Measurements from ENCODE around the gene COL8A2. TPM values are rescaled to one million over a fixed set of nuclear protein-coding genes. Genes with fewer than 3 reads are reported as not detected.

Gene COL8A2
- total RNA-seq, 1 donor from 2014 or later = not detected

DNA sequence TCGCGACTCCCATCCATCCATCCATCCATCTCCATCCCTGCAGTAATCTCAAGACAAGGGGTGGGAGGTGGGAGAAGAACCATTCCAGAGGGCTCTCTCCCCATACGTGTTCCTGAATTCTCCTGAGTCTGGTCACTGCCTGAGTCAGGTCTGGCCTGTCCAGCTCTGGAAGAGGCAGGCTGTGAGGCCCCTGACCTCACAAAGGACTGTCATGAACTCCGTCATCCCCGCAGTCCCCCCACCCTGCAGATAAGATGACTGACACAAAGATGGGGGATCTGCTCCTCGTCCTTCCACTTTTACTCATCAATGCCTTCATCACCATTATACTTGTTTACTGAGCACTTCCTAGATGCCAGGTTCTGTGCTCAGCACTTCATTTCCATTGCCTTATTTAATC is 29.3 kb upstream of the COL8A2 start:
- Mint-ChIP-seq H3K4me3 (ENCODE audit: unreplicated experiment) (peak overlapping the region; percentile 75), H3K27me3 (ENCODE audit: unreplicated experiment) (peaks cover 20% of the 10 kb centered on the region), H3K27ac (ENCODE audit: unreplicated experiment) (peak overlapping the region; percentile 22), H3K9me3 (ENCODE audit: unreplicated experiment) (peaks cover 10% of the 10 kb centered on the region), H3K36me3 (ENCODE audit: unreplicated experiment) (no peaks in the 10 kb centered on the region), H3K4me1 (ENCODE audit: low read depth, unreplicated experiment) (peaks cover 36% of the 10 kb centered on the region)
- TF ChIP-seq, protein P1, sequence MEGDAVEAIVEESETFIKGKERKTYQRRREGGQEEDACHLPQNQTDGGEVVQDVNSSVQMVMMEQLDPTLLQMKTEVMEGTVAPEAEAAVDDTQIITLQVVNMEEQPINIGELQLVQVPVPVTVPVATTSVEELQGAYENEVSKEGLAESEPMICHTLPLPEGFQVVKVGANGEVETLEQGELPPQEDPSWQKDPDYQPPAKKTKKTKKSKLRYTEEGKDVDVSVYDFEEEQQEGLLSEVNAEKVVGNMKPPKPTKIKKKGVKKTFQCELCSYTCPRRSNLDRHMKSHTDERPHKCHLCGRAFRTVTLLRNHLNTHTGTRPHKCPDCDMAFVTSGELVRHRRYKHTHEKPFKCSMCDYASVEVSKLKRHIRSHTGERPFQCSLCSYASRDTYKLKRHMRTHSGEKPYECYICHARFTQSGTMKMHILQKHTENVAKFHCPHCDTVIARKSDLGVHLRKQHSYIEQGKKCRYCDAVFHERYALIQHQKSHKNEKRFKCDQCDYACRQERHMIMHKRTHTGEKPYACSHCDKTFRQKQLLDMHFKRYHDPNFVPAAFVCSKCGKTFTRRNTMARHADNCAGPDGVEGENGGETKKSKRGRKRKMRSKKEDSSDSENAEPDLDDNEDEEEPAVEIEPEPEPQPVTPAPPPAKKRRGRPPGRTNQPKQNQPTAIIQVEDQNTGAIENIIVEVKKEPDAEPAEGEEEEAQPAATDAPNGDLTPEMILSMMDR (IDR thresholded peaks at IDR 0.05; ENCODE audit: partially characterized antibody, unreplicated experiment) = no peak
- DNase-seq = no peak

DNA sequence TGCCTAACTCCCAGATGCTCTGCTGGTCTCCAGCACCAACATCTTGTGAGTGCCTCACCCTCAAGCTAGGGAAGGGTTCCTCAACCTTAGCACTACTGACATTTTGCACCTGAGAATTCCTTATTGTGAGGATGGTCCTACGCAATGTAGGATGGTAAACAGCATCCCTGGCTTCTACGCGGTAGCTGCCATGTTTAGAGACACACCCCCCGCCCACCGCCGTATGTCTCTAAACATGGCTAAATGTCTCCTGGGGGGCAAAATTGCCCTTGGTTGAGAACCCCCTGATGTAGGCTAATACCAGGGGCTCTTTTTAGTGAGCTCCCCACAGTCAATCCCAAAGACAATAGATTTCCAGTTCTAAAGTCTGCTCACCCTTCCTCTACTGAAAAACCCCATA is 28.5 kb upstream of the COL8A2 start:
- peaks cover 33% of the 10 kb centered on the region for H3K4me1 Mint-ChIP-seq (ENCODE audit: low read depth, unreplicated experiment)
- H3K27ac Mint-ChIP-seq (ENCODE audit: unreplicated experiment) = peak overlapping the region; percentile 46
- no peak overlapping the region for H3K4me3 Mint-ChIP-seq (ENCODE audit: unreplicated experiment)
- peaks cover 21% of the 10 kb centered on the region for H3K27me3 Mint-ChIP-seq (ENCODE audit: unreplicated experiment)
- DNase-seq = no peak
- no peaks in the 10 kb centered on the region for H3K36me3 Mint-ChIP-seq (ENCODE audit: unreplicated experiment)
- TF ChIP-seq, protein P1 (IDR thresholded peaks at IDR 0.05; ENCODE audit: partially characterized antibody, unreplicated experiment) = no peak
- peaks cover 10% of the 10 kb centered on the region for H3K9me3 Mint-ChIP-seq (ENCODE audit: unreplicated experiment)

DNA sequence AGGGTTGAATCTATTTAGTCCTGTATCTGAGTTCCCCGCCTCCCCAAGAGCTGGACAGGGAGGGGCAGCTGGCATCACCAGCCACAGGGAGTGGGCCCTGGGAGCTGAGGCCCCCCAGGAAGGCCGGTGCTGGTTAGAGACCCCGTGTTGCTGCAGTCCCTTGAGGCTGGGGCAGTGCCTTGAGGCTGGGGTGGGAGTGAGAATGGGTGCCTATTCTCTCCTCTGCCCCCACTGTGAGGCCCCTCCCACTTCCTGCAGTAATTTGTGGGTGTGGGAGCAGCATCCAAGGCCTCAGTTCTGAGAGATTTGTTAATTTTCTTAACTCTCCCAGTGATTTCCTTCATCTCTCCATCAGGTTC is 26.8 kb upstream of the COL8A2 start:
- peaks cover 10% of the 10 kb centered on the region for H3K9me3 Mint-ChIP-seq (ENCODE audit: unreplicated experiment)
- peaks cover 21% of the 10 kb centered on the region for H3K27me3 Mint-ChIP-seq (ENCODE audit: unreplicated experiment)
- H3K4me1 Mint-ChIP-seq (ENCODE audit: low read depth, unreplicated experiment) = peaks cover 27% of the 10 kb centered on the region
- TF ChIP-seq, protein P1 (IDR thresholded peaks at IDR 0.05; ENCODE audit: partially characterized antibody, unreplicated experiment) = no peak
- H3K36me3 Mint-ChIP-seq (ENCODE audit: unreplicated experiment) = no peaks in the 10 kb centered on the region
- H3K4me3 Mint-ChIP-seq (ENCODE audit: unreplicated experiment) = peak overlapping the region; percentile 13
- H3K27ac Mint-ChIP-seq (ENCODE audit: unreplicated experiment) = peak overlapping the region; percentile 73
- no peak for DNase-seq

DNA sequence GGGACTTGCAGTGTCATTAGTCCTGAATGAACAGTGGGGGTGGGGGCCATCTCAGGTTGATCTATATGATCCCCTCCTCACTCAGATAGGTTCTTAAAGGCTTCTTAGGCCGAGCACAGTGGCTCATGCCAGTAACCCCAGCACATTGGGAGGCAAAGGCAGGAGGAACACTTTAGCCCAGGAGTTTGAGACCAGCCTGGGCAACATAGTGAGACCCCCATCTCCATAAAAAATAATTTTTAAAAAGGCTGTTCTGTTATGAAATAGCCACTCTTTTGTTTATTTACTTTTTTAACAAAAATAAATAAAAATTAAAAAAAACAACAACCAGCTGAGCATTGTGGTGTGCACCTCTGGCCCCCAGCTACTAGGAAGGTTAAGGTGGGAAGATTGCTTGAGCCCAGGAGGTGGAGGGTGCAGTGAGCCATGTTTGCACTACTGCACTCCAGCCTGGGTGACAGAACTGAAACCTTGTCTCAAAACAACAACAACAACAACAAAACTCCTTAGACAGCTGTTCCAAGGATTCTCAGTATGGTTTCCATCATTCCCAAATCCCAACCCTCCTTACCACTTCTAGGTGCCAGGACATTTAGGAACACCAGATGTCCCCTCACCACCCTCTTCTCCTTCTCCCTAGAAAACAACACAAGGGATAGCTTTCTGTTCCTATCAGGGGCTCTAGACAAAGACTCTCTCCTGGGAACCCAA is 26.3 kb upstream of the COL8A2 start:
- TF ChIP-seq, protein P1 (IDR thresholded peaks at IDR 0.05; ENCODE audit: partially characterized antibody, unreplicated experiment) = no peak
- Mint-ChIP-seq H3K27me3 (ENCODE audit: unreplicated experiment) (peaks cover 21% of the 10 kb centered on the region), H3K36me3 (ENCODE audit: unreplicated experiment) (no peaks in the 10 kb centered on the region), H3K9me3 (ENCODE audit: unreplicated experiment) (peaks cover 10% of the 10 kb centered on the region), H3K27ac (ENCODE audit: unreplicated experiment) (peak overlapping the region; percentile 93), H3K4me3 (ENCODE audit: unreplicated experiment) (peak overlapping the region; percentile 68), H3K4me1 (ENCODE audit: low read depth, unreplicated experiment) (peaks cover 27% of the 10 kb centered on the region)
- DNase-seq = no peak

DNA sequence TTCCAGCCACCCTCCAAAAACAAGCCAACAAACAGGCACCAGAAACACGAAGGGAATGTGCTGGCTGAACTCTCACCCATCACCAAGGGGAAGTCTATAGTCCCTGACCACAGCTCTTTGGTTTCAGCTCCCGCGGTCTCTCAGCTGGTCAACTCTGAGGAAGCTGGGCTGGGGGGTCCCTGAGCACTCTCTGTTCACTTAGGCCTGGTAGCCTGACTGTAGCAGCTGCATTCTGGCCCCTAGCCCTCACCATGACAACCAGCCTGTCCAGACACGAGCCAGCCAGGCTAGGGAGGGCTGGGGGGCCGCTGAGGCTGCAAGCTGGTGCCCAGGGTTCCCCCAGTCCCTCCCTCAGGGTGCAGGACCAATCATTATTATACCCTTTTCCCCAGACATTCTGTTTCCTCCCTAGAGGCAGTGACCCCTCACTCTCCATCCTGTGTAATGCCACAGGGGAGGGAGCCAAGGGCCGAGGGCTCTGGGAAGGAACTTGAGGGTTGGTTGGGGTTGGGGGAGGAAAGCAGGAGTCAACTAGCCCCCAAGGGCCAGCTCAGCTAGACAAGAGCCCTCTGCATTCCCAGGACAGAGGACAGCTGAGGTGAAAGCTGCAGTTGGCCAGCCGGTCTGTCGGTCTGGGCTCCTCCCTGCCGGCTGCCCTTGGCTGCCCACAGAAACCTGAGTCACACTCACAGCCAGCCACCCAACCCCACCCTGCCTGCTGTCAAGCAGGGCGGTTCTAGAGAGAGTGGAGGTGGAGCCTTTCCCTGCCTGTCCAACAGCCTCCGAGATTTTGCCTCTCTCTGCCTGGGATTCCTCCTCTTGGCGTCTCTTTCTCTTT is 25.5 kb upstream of the COL8A2 start:
- TF ChIP-seq, protein P1 (IDR thresholded peaks at IDR 0.05; ENCODE audit: partially characterized antibody, unreplicated experiment) = peak; percentile 14
- peak; percentile 89 for DNase-seq
- peaks cover 21% of the 10 kb centered on the region for H3K27me3 Mint-ChIP-seq (ENCODE audit: unreplicated experiment)
- peaks cover 27% of the 10 kb centered on the region for H3K4me1 Mint-ChIP-seq (ENCODE audit: low read depth, unreplicated experiment)
- H3K9me3 Mint-ChIP-seq (ENCODE audit: unreplicated experiment) = peaks cover 10% of the 10 kb centered on the region
- H3K4me3 Mint-ChIP-seq (ENCODE audit: unreplicated experiment) = peak overlapping the region; percentile 68
- peak overlapping the region; percentile 93 for H3K27ac Mint-ChIP-seq (ENCODE audit: unreplicated experiment)
- H3K36me3 Mint-ChIP-seq (ENCODE audit: unreplicated experiment) = no peaks in the 10 kb centered on the region

Measured in glutamatergic neuron (in vitro differentiated cells).